ENCODE results near the gene TLK2. TPM values are rescaled to one million over a fixed set of nuclear protein-coding genes. Genes with fewer than 3 reads are reported as not detected.

Gene TLK2
- total and polyA plus RNA-seq, 2 experiments from 2014 or later, result 19.6 to 56.1 TPM

DNA sequence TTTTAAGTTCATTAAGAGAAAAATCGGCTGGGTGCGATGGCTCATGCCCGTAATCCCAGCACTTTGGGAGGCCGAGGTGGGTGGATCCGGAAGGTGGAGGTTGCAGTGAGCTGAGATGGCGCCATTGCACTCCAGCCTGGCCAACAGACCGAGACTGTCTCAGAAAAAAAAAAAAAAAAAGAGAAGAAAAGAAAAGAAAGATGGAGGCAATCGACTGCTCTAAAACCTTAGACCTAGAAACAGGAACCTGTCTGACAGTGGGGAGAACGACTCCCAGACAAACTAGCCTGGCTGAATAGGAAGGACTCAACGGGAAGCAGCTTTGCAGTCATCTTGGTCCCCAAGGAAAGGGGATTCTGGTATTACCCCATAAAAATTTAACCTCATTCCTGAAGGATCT, 162.5 kb downstream of the TLK2 start:
- H3K27ac ChIP-seq (ENCODE audit: low read depth), result no peak overlapping the region
- Mint-ChIP-seq H3K4me3 (no peak overlapping the region), H3K36me3 (ENCODE audit: low read depth) (no peaks in the 10 kb centered on the region; the same call in 2 of the 3 replicates), H3K9me3 (no peaks in the 10 kb centered on the region), H3K4me1 (peaks cover 11% of the 10 kb centered on the region; the same call in 2 of the 3 replicates), H3K27me3 (ENCODE audit: insufficient read depth, low read depth, poor library complexity) (peaks cover 10% of the 10 kb centered on the region), H3K27ac (no peak overlapping the region)
- ATAC-seq (no peak), DNase-seq (ENCODE audit: low spot score) (no peak)
- 0 out of 2 replicates have a peak, but pooled peaks cover 10% of the 10 kb centered on the region for H3K79me2 ChIP-seq (replicated peaks; ENCODE audit: insufficient read depth)
- H3K9me2 ChIP-seq (ENCODE audit: insufficient read depth), result no peaks in the 10 kb centered on the region
- no peak overlapping the region for H2AFZ ChIP-seq
- H4K20me1 ChIP-seq (replicated peaks; ENCODE audit: insufficient read depth), result no peaks in the 10 kb centered on the region
- H3K4me2 ChIP-seq, result no peak overlapping the region
- TF ChIP-seq JUNB (IDR thresholded peaks at IDR 0.05; ENCODE audit: unreplicated experiment) (no peak), ZNF114 (CRISPR knock-in tag; IDR thresholded peaks at IDR 0.05) (no peak), POLR2AphosphoS5 (IDR thresholded peaks at IDR 0.05; ENCODE audit: low read depth) (no peak), CREB1 (CRISPR knock-in tag; IDR thresholded peaks at IDR 0.05; ENCODE audit: low read depth) (no peak), ZNF331 (CRISPR knock-in tag; IDR thresholded peaks at IDR 0.05; ENCODE audit: low read depth) (no peak), EZH2phosphoT487 (IDR thresholded peaks at IDR 0.05; ENCODE audit: unreplicated experiment) (no peak), NANOG (IDR thresholded peaks at IDR 0.05; ENCODE audit: borderline replicate concordance) (no peak), CTCF (conservative IDR thresholded peaks at IDR 0.05; ENCODE audit: low read depth in 2 of 2) (no peak), STAT1 (IDR thresholded peaks at IDR 0.05; ENCODE audit: unreplicated experiment) (no peak), EZH2 (IDR thresholded peaks at IDR 0.05; ENCODE audit: low read depth, unreplicated experiment) (no peak)
- TF ChIP-seq, protein P1, sequence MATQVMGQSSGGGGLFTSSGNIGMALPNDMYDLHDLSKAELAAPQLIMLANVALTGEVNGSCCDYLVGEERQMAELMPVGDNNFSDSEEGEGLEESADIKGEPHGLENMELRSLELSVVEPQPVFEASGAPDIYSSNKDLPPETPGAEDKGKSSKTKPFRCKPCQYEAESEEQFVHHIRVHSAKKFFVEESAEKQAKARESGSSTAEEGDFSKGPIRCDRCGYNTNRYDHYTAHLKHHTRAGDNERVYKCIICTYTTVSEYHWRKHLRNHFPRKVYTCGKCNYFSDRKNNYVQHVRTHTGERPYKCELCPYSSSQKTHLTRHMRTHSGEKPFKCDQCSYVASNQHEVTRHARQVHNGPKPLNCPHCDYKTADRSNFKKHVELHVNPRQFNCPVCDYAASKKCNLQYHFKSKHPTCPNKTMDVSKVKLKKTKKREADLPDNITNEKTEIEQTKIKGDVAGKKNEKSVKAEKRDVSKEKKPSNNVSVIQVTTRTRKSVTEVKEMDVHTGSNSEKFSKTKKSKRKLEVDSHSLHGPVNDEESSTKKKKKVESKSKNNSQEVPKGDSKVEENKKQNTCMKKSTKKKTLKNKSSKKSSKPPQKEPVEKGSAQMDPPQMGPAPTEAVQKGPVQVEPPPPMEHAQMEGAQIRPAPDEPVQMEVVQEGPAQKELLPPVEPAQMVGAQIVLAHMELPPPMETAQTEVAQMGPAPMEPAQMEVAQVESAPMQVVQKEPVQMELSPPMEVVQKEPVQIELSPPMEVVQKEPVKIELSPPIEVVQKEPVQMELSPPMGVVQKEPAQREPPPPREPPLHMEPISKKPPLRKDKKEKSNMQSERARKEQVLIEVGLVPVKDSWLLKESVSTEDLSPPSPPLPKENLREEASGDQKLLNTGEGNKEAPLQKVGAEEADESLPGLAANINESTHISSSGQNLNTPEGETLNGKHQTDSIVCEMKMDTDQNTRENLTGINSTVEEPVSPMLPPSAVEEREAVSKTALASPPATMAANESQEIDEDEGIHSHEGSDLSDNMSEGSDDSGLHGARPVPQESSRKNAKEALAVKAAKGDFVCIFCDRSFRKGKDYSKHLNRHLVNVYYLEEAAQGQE (IDR thresholded peaks at IDR 0.05; ENCODE audit: unreplicated experiment), result no peak
- TF ChIP-seq, protein P2, sequence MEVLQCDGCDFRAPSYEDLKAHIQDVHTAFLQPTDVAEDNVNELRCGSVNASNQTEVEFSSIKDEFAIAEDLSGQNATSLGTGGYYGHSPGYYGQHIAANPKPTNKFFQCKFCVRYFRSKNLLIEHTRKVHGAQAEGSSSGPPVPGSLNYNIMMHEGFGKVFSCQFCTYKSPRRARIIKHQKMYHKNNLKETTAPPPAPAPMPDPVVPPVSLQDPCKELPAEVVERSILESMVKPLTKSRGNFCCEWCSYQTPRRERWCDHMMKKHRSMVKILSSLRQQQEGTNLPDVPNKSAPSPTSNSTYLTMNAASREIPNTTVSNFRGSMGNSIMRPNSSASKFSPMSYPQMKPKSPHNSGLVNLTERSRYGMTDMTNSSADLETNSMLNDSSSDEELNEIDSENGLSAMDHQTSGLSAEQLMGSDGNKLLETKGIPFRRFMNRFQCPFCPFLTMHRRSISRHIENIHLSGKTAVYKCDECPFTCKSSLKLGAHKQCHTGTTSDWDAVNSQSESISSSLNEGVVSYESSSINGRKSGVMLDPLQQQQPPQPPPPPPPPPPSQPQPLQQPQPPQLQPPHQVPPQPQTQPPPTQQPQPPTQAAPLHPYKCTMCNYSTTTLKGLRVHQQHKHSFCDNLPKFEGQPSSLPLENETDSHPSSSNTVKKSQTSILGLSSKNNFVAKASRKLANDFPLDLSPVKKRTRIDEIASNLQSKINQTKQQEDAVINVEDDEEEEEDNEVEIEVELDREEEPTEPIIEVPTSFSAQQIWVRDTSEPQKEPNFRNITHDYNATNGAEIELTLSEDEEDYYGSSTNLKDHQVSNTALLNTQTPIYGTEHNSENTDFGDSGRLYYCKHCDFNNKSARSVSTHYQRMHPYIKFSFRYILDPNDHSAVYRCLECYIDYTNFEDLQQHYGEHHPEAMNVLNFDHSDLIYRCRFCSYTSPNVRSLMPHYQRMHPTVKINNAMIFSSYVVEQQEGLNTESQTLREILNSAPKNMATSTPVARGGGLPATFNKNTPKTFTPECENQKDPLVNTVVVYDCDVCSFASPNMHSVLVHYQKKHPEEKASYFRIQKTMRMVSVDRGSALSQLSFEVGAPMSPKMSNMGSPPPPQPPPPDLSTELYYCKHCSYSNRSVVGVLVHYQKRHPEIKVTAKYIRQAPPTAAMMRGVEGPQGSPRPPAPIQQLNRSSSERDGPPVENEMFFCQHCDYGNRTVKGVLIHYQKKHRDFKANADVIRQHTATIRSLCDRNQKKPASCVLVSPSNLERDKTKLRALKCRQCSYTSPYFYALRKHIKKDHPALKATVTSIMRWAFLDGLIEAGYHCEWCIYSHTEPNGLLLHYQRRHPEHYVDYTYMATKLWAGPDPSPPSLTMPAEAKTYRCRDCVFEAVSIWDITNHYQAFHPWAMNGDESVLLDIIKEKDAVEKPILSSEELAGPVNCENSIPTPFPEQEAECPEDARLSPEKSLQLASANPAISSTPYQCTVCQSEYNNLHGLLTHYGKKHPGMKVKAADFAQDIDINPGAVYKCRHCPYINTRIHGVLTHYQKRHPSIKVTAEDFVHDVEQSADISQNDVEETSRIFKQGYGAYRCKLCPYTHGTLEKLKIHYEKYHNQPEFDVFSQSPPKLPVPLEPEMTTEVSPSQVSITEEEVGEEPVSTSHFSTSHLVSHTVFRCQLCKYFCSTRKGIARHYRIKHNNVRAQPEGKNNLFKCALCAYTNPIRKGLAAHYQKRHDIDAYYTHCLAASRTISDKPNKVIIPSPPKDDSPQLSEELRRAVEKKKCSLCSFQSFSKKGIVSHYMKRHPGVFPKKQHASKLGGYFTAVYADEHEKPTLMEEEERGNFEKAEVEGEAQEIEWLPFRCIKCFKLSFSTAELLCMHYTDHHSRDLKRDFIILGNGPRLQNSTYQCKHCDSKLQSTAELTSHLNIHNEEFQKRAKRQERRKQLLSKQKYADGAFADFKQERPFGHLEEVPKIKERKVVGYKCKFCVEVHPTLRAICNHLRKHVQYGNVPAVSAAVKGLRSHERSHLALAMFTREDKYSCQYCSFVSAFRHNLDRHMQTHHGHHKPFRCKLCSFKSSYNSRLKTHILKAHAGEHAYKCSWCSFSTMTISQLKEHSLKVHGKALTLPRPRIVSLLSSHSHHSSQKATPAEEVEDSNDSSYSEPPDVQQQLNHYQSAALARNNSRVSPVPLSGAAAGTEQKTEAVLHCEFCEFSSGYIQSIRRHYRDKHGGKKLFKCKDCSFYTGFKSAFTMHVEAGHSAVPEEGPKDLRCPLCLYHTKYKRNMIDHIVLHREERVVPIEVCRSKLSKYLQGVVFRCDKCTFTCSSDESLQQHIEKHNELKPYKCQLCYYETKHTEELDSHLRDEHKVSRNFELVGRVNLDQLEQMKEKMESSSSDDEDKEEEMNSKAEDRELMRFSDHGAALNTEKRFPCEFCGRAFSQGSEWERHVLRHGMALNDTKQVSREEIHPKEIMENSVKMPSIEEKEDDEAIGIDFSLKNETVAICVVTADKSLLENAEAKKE (CRISPR knock-in tag; IDR thresholded peaks at IDR 0.05), result no peak
- TF ChIP-seq, protein P3, sequence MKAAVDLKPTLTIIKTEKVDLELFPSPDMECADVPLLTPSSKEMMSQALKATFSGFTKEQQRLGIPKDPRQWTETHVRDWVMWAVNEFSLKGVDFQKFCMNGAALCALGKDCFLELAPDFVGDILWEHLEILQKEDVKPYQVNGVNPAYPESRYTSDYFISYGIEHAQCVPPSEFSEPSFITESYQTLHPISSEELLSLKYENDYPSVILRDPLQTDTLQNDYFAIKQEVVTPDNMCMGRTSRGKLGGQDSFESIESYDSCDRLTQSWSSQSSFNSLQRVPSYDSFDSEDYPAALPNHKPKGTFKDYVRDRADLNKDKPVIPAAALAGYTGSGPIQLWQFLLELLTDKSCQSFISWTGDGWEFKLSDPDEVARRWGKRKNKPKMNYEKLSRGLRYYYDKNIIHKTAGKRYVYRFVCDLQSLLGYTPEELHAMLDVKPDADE (IDR thresholded peaks at IDR 0.05), result no peak
- no peaks in the 10 kb centered on the region for H3K36me3 ChIP-seq (ENCODE audit: insufficient read depth)
- H3K4me1 ChIP-seq (ENCODE audit: insufficient read depth), result no peaks in the 10 kb centered on the region; the same call in 1 of the 2 replicates
- no peaks in the 10 kb centered on the region for H3K27me3 ChIP-seq (ENCODE audit: insufficient read depth)
- H3K4me3 ChIP-seq, result no peak overlapping the region
- 0 out of 2 replicates have a peak, but pooled peaks cover 6% of the 10 kb centered on the region for H3F3A ChIP-seq (replicated peaks; ENCODE audit: low read depth)
